HG02798 (cell line): Measurements from ENCODE around the gene DNAH9.

ENCODE experiments used
- ATAC-seq: cut with Tn5 transposase; IDR thresholded peaks from one replicate; pipeline ENCODE4 v1.9.1; 2021; ENCODE audit warnings: mild to moderate bottlenecking; ENCODE audit not compliant: unreplicated experiment, poor library complexity

Gene DNAH9, protein sequence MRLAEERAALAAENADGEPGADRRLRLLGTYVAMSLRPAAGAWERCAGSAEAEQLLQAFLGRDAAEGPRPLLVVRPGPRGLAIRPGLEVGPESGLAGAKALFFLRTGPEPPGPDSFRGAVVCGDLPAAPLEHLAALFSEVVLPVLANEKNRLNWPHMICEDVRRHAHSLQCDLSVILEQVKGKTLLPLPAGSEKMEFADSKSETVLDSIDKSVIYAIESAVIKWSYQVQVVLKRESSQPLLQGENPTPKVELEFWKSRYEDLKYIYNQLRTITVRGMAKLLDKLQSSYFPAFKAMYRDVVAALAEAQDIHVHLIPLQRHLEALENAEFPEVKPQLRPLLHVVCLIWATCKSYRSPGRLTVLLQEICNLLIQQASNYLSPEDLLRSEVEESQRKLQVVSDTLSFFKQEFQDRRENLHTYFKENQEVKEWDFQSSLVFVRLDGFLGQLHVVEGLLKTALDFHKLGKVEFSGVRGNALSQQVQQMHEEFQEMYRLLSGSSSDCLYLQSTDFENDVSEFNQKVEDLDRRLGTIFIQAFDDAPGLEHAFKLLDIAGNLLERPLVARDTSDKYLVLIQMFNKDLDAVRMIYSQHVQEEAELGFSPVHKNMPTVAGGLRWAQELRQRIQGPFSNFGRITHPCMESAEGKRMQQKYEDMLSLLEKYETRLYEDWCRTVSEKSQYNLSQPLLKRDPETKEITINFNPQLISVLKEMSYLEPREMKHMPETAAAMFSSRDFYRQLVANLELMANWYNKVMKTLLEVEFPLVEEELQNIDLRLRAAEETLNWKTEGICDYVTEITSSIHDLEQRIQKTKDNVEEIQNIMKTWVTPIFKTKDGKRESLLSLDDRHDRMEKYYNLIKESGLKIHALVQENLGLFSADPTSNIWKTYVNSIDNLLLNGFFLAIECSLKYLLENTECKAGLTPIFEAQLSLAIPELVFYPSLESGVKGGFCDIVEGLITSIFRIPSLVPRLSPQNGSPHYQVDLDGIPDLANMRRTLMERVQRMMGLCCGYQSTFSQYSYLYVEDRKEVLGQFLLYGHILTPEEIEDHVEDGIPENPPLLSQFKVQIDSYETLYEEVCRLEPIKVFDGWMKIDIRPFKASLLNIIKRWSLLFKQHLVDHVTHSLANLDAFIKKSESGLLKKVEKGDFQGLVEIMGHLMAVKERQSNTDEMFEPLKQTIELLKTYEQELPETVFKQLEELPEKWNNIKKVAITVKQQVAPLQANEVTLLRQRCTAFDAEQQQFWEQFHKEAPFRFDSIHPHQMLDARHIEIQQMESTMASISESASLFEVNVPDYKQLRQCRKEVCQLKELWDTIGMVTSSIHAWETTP (N-terminal part only)

GRCh38 chr17:11598274-11599221 is at the start of gene DNAH9:
Gene DNAH9 (plus strand): TSS chr17:11598470. CDS start chr17:11598499, 29 bp downstream.
- no peak for ATAC-seq

DNA sequence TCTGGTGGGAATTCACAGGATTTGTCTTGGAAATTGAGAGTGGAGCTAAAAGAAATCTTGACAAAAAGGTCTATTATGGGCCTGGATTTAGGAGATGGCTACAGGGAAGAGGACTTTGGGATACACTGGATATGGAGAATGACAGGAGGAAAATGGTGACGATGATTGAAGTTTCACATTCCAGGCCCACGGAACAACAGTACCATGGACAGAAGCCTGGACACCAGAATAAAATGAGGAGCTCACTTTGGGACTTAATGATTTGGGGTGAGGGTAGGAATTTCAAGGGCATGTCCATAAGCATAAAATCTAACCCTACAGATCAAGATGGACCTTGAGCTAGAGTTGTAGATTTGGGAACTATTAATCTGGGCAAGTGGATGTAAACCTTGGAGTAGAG is 47.8 kb upstream of the DNAH9 start:
- no peak for ATAC-seq

DNA sequence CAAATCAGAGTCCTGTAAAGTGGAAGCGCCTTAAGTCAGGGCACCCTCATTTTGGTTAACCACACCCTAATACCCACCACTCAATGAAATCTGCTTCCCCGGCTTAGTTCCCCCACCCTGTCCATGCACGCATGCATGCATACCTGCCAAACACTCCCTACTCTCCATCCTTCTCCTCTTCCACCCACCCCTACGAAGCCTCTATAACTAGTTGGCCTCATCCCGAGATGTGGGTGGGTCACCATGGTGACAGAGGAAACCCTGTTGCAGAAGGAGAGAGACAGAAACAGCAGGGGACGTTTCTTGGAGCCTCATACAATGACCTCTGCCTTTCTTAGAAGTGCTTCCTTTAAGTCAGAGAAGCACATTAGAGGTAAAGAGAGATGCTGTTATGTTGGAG is 46.8 kb upstream of the DNAH9 start:
- no peak for ATAC-seq

DNA sequence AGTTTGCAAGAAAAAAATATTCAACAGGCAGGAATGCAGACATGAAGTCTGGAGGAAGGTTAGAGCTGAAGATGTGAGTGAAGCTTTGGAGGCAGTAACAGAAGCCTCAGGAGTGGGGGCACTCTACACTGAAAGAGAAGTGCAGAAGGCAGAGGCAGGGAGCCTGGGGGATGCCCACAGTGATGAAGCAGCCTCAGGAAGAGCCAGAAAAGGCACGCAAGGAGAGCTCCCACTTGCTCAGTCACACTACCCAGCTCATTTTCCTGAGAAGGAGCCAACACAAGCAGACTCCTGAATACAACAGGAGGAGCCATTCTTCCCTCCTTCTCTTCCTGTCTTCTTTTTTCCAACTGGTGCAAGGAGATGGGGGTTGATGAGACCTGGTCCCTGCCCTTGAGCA is 45.1 kb upstream of the DNAH9 start:
- ATAC-seq = no peak

DNA sequence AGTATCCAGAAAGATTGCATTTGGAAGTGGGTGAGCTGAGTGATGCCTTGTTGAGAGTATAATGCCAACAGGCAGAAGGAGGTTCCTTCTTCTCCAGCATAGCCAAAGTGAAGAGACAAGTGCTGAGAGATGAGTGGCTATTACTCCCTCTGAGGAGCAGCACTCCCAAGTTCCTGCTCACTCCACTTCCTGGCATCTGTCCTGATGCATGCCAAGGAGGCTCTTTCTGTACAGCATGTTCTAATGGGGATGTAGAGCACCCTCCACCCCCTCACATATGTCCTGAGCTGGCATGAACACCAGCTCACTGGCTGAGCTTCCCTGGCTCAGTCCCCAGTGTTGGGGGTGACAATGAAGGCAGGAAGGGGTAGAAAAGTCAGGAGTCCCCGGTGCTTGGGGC is 44.2 kb upstream of the DNAH9 start:
- ATAC-seq = no peak

DNA sequence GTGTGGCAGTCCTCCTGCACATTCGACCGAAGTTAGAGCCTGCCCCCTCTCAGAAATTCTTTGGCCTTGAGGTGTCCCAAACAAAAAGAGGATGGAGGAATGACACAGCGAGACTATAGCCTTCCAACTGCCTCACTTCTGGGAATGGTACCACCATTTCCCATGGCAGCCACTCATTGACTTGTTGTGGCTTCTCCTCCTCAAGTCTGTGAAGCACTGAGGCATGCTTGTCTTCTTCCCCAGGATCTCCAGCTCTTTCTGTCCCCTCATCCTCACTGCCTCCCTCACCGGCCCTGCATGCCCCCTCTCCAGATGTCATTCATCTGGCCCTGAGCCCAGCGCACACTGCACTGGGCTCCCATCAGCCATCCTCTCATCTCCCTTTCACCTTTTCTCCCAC is 43.7 kb upstream of the DNAH9 start:
- no peak for ATAC-seq

DNA sequence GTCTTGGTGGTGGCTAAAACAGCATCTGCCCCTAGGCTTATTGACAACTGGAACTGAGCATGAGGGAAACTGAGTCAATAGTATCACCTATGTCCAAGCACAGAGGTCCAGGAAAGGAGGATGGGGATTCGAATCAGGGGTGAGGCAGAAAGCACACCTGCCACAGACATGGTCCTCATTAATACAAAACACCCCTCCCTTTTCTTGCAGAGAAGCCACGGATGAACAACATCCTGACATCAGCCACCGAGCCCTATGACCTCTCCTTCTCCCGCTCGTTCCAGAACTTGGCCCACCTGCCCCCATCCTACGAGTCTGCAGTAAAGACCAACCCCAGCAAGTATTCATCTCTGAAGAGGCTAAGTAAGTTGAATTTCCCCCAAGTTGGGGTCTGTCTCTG is 42.7 kb upstream of the DNAH9 start:
- ATAC-seq = no peak

- no peak for ATAC-seq
Measured at GRCh38 chr17:11557727-11558452, 40.4 kb upstream of the DNAH9 start.

DNA sequence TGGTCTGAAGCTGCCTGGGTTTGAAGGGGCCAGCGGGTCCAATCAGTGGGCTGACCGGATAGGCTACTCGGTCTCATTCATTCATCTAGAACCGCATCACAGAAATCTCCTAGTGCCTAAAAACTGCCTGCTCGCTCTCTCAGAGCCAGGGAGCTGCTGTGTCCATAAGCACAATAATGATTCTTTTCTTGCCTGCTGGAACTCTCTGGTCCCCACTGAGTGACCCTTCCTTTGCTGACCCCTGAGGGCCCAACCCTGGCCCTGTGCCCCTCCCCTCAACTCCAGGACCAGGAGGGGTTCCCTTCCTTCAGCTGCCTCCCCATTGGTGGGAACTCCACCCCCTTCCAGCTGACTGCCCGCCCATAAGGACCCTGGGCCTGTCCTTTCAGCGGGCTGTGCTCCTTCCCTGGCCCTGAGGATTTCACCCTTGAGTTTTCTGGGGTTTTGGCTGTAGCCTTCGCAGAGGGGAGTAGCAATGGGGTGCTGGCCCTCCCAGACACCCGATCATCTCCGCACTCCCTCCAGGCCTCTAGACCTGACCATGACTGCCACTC is 39.5 kb upstream of the DNAH9 start:
- ATAC-seq = no peak

DNA sequence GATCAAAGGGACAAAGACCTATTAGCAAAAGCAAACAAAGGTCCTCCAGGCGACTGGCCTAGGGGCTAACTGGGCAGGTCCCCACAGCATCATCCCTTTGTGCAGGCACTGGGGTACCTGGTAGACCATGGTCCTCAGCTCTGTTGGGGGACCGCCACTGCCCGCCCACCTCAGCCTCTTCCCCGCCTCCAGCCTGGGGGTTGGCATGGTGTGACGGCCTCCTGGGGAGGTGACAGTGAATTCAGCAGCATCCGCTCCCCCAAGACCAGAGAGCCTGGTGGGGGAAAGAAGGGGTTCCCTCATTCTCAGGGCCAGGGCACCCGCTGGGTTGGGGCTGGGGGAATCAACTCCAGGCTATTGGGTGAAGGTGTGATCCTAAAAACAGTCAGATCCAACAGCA is 38.7 kb upstream of the DNAH9 start:
- no peak for ATAC-seq

DNA sequence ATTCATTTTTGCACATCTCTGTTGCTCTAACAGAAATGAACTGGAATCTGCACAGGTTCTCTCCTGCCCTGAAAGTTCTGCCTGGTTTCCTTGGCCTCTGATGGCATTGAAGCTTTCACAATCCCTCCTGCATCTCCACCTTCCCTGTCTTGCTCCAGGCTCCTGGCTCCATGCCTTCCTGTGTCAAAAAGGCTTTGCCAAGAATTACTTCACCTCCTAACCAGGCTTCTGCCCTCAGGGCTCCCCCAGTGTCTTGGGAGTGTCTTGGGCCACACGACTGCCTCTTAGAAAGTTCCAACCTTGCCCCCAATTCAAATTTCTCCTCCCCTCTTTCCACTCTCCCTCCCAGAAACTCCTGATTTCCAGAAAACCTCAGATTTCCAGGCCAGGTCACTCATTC is 37.0 kb upstream of the DNAH9 start:
- no peak for ATAC-seq

- no peak for ATAC-seq
Measured at GRCh38 chr17:11561702-11562101, 36.6 kb upstream of the DNAH9 start.

DNA sequence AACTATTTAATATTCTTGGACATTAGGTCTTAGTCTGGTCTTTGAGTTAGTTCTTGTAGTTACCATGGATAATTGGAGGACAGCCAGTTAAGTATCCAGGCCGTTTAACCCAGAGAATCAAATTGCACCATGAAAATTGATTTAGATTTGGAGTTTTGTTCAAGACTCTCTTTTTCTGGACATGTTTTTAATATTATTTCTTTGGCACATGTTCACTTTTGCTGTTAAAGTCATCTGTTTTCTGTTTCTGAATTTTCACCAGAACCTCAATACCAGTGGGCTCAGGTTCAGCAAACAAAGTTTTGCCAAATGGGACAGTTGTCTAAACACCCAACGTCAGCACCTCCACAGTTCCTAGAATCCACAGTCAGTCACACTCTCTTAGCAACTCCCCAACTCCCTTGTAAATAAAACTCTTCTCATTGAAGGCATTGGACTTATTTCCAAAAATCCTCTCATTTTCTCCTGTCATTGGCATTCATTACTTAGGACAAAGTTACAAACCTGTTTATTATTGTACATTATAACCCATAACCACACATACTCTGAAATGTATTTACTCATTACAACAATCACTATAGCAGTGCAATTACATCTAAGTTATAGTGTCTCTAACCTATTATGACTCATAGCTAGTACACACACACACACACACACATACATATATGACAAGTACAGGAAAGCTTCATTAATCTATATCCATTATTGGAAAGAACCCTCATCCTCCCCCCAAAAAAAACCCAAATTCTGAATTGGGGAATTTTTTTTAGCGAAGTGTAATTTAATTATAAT is 33.5 kb upstream of the DNAH9 start:
- ATAC-seq = no peak

GRCh38 chr17:11565591-11565990 is 32.7 kb upstream of the DNAH9 start:
- ATAC-seq = no peak

DNA sequence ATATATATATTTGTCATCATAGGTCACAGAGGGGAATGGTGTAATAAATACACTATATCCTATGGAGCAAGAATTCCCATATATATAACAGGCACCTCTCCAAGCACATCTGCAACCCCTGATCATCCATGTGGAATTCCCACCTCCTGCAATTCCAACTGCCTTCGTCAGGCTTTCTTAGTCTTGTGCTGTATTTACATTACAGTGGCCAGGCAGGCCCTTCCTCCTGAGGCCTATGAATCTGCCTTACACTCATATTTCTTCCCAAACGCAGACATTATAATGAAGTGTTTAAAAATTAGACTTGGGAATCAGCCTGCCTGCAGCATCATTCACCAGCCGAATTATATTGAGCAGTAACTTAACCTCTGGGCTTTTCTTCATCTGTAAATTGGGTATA is 19.3 kb upstream of the DNAH9 start:
- no peak for ATAC-seq

- no peak for ATAC-seq
Measured at GRCh38 chr17:11580677-11581076, 17.6 kb upstream of the DNAH9 start.

GRCh38 chr17:11582217-11582616 is 16.1 kb upstream of the DNAH9 start:
- no peak for ATAC-seq
